ENCODE measurements around the gene PFKFB2. TPM values are rescaled to one million over a fixed set of nuclear protein-coding genes. Genes with fewer than 3 reads are reported as not detected.

Gene PFKFB2
- total and polyA plus RNA-seq, 2 of the 8 experiments (the other 6 are each of a cell fraction or from before 2014, with no cell fraction given): 6.7 to 19.1 TPM

DNA sequence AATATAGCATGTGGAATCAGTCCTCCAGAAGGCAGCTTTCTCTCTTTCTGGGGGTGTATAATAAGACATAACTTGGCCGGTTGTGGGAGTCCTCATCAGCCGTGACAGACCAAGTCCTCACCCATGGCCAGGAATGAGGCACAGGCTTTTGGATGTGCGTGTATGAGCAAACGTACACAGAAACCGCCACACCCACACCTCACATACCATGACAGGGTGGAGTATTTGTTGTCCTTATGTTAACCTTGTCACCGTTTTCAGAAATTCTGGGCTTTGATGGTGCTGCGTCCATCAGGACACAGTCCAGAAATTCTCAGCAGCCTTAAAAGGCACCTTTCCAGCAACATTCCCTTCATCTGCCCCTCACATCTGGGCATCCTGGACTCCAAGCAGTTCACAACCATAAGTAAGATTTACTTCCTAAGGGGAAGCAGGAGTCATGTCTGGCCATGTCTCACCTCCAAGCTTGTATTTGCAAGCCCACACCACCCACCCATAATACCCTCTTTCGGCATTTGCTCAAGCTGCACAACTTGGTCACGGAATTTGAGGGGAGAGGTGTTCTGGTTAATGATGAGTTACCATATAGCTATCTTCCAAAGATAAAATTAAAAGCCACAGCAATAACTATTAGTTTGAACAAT, 32.9 kb upstream of the PFKFB2 start:
- H3K56ac ChIP-seq (replicated peaks; ENCODE audit: insufficient read length, low read depth, low read length): no peak overlapping the region
- no peak for TF ChIP-seq ZNF274 (IDR thresholded peaks at IDR 0.05; ENCODE audit: borderline replicate concordance, extremely low read depth, low read length)
- no peak for TF ChIP-seq HDAC2 (IDR thresholded peaks at IDR 0.05; ENCODE audit: borderline replicate concordance in 1 of 2, low read depth in 2 of 2, low read length in 2 of 2)
- TF ChIP-seq HDAC6 (IDR thresholded peaks at IDR 0.05; ENCODE audit: low read depth, low read length): no peak

More for the DNA sequence above, 32.9 kb upstream of the PFKFB2 start:
- Histone ChIP-seq H4K91ac (replicated peaks; ENCODE audit: insufficient read length, low read length) (no peak overlapping the region), H3K79me1 (ENCODE audit: low read depth, low read length) (no peaks in the 10 kb centered on the region), H2BK15ac (ENCODE audit: low read length) (no peak overlapping the region), H3K79me2 (ENCODE audit: control insufficient read depth in 1 of 2, insufficient read depth in 2 of 2, low read length in 2 of 2) (no peaks in the 10 kb centered on the region), H4K20me1 (replicated peaks in 1 of 2; ENCODE audit: control insufficient read depth in 1 of 2, insufficient read depth in 2 of 2, low read length in 2 of 2) (no peaks in the 10 kb centered on the region), H3K4me1 (replicated peaks in 1 of 4; ENCODE audit: control insufficient read depth in 3 of 4, insufficient read depth in 4 of 4, low read length in 3 of 4) (peaks cover 0 to 6% (median under 1%) of the 10 kb centered on the region in 4 experiments; a peak in 5 of 7 replicates), H3K9ac (replicated peaks in 1 of 4; ENCODE audit: extremely low read depth in 1 of 4, low read depth in 3 of 4, low read length in 3 of 4) (no peak overlapping the region), H3K9me3 (ENCODE audit: insufficient read depth in 2 of 2, low read depth in 1 of 2, low read length in 1 of 2) (no peaks in the 10 kb centered on the region), H3K23ac (ENCODE audit: insufficient read length) (no peak overlapping the region), H2BK120ac (replicated peaks; ENCODE audit: low read depth, low read length) (no peak overlapping the region), H3K14ac (ENCODE audit: insufficient read length) (no peak overlapping the region), H3K4me3 (ENCODE audit: extremely low read depth in 1 of 4, insufficient read depth in 2 of 4, low read depth in 3 of 4, low read length in 4 of 4) (no peak overlapping the region), H3K4ac (replicated peaks; ENCODE audit: insufficient read length, low read depth, low read length) (no peak overlapping the region), H4K5ac (ENCODE audit: insufficient read length, low read depth, low read length) (no peak overlapping the region), H3K36me3 (ENCODE audit: control insufficient read depth in 2 of 4, insufficient read depth in 4 of 4, low read length in 3 of 4) (peaks cover 0 to 2% (median 0%) of the 10 kb centered on the region in 4 experiments; a peak in 2 of 8 replicates), H2BK12ac (ENCODE audit: low read depth, low read length) (no peak overlapping the region), H3K27ac (ENCODE audit: low read depth, low read length) (no peak overlapping the region), H2AFZ (ENCODE audit: low read length) (no peak overlapping the region), H2AK5ac (ENCODE audit: low read depth, low read length) (no peak overlapping the region), H3K27me3 (replicated peaks in 1 of 4; ENCODE audit: control insufficient read depth in 3 of 4, extremely low read depth in 1 of 4, insufficient read depth in 3 of 4, low read length in 3 of 4) (no peaks in the 10 kb centered on the region), H4K8ac (ENCODE audit: extremely low read depth, insufficient read depth, low read length) (no peak overlapping the region), H3K4me2 (ENCODE audit: insufficient read depth in 1 of 2, low read depth in 2 of 2, low read length in 2 of 2) (no peak overlapping the region), H3K18ac (ENCODE audit: extremely low read depth, low read length) (no peak overlapping the region), H2BK5ac (ENCODE audit: low read depth, low read length) (no peak overlapping the region), H2BK20ac (ENCODE audit: low read length) (no peak overlapping the region), H3K23me2 (ENCODE audit: low read depth, low read length) (no peaks in the 10 kb centered on the region)
- FAIRE-seq (no peak), DNase-seq (ENCODE audit: low read depth in 1 of 2, low spot score in 2 of 2) (no peak)
- 95% methylated on average over 9 of the region's 9 CpGs; no CpG with 5 or more reads in 1 of the 2 experiments for WGBS, 2 experiments (ENCODE audit: extremely low coverage in 1 of 2, insufficient coverage in 1 of 2, insufficient read length in 1 of 2, insufficient replicate concordance in 2 of 2, low coverage in 1 of 2, low lambda C conversion rate in 2 of 2, missing lambda C conversion rate in 1 of 2)
- CTCF ChIA-PET (ENCODE audit: partially characterized antibody): interaction anchor here (1.0 to 10.5 kb wide), 3 partner anchors 12 to 30 kb away, joined by 3 to 122 read pairs (median 4); no protein-coding TSS in a partner anchor
- POLR2A ChIA-PET (ENCODE audit: partially characterized antibody): interaction anchor here (2.1 kb wide), 1 partner anchor 10 kb away, joined by 4 read pairs; no protein-coding TSS in a partner anchor

All from H1 (cell line).